Limb (tissue), 2 donors: ENCODE measurements around the gene TLCD5.

ENCODE experiments used
- DNase-seq, 2 donors: peaks; one replicate each; pipeline ENCODE4 v3.0.0-alpha.2; 2016; ENCODE audit errors: extremely low spot score in 2 of 2

TLCD5 gene

GRCh38 chr11:120336641-120337354 lies 11.7 kb downstream of the TLCD5 start:
- peak in 1 of 2 donors; percentile 63 for DNase-seq

GRCh38 chr11:120337355-120338106 lies 12.4 kb downstream of the TLCD5 start:
- no peak for DNase-seq

GRCh38 chr11:120338107-120338933 lies 13.2 kb downstream of the TLCD5 start:
- no peak for DNase-seq

- peak in 1 of 2 donors; percentile 51 for DNase-seq
These were observed 14.3 kb downstream of the TLCD5 start for GRCh38 chr11:120339394-120339890.

GRCh38 chr11:120340529-120340928 lies 15.4 kb downstream of the TLCD5 start:
- no peak for DNase-seq

GRCh38 chr11:120342226-120342625 lies 17.1 kb downstream of the TLCD5 start:
- DNase-seq: no peak

GRCh38 chr11:120342678-120343077 lies 17.6 kb downstream of the TLCD5 start:
- no peak for DNase-seq

- no peak for DNase-seq
These were observed 18.3 kb downstream of the TLCD5 start for GRCh38 chr11:120343429-120343828.

GRCh38 chr11:120344302-120345004 lies 19.4 kb downstream of the TLCD5 start:
- DNase-seq: no peak

- no peak for DNase-seq
These were observed 21.1 kb downstream of the TLCD5 start for GRCh38 chr11:120346233-120346632.

GRCh38 chr11:120350637-120351036 lies 25.5 kb downstream of the TLCD5 start:
- DNase-seq: no peak

- no peak for DNase-seq
These were observed 27.3 kb downstream of the TLCD5 start for GRCh38 chr11:120352405-120352804.

- no peak for DNase-seq
These were observed 29.0 kb downstream of the TLCD5 start for GRCh38 chr11:120354068-120354467.

- no peak for DNase-seq
These were observed 29.7 kb downstream of the TLCD5 start for GRCh38 chr11:120354779-120355178.

GRCh38 chr11:120357620-120358019 lies 32.5 kb downstream of the TLCD5 start:
- DNase-seq: no peak

GRCh38 chr11:120358729-120359128 lies 33.6 kb downstream of the TLCD5 start:
- no peak for DNase-seq

GRCh38 chr11:120363436-120363835 lies 38.3 kb downstream of the TLCD5 start:
- no peak for DNase-seq

GRCh38 chr11:120365512-120365911 lies 40.4 kb downstream of the TLCD5 start:
- no peak for DNase-seq

GRCh38 chr11:120372296-120372695 lies 47.2 kb downstream of the TLCD5 start:
- DNase-seq: no peak

- no peak for DNase-seq
These were observed 50.0 kb downstream of the TLCD5 start for GRCh38 chr11:120375076-120375475.

GRCh38 chr11:120376547-120377182 lies 51.6 kb downstream of the TLCD5 start:
- no peak for DNase-seq
